Neural progenitor cell (in vitro differentiated cells): ENCODE measurements around the gene SLC43A2.

Experiments
- CTCF ChIP-seq: fragments of 200-600 bp; sonication (generic); IDR thresholded peaks from 2 replicates; pipeline ENCODE4 v1.5.1; 2017; ENCODE audit warnings: antibody characterized with exemption, mild to moderate bottlenecking
- EZH2 ChIP-seq: fragments of 200-600 bp; sonication (generic); IDR thresholded peaks from 2 replicates; pipeline ENCODE4 v1.6.1; 2017; ENCODE audit warnings: antibody characterized with exemption, mild to moderate bottlenecking, moderate library complexity
- EZH2phosphoT487 ChIP-seq: fragments of 200-600 bp; sonication (generic); IDR thresholded peaks from 2 replicates; pipeline ENCODE4 v1.6.1; 2017; ENCODE audit warnings: antibody characterized with exemption

- TF ChIP-seq CTCF (no peak), EZH2 (no peak), EZH2phosphoT487 (no peak)
Observed at GRCh38 chr17:1583556-1583955, 45.1 kb downstream of the SLC43A2 start.
